Hypothalamus (tissue), 51 donors: Measurements from ENCODE around the gene ZDHHC16.
"Not testable (repeated sequence)": the region's sequence is repeated elsewhere in the genome, so short reads cannot be mapped to it uniquely, and the experiment has no call there.

Experiments used
- DNase-seq, 51 donors: peaks; one replicate each; lab custom pipeline; 2025; lab: John Stamatoyannopoulos, UW

ZDHHC16 gene

DNA sequence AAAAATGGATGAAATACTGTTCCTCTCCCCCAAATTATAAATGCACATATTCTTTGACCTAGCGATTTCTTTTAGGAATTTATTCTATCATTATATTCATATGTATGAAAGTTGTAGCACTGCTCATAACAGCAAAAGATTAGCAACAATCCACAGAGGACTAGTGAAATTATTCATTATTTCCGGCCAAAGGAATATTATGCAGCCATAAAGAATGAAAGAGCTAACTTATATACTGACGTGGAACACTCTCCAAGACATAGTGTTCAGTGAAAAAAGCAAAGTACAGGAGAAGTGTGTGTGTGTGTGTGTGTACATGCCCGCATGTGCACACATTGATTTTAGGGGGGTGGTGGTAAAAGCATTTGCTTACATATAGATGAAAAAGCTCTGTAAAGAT is 28.9 kb downstream of the ZDHHC16 start:
- no peak for DNase-seq

DNA sequence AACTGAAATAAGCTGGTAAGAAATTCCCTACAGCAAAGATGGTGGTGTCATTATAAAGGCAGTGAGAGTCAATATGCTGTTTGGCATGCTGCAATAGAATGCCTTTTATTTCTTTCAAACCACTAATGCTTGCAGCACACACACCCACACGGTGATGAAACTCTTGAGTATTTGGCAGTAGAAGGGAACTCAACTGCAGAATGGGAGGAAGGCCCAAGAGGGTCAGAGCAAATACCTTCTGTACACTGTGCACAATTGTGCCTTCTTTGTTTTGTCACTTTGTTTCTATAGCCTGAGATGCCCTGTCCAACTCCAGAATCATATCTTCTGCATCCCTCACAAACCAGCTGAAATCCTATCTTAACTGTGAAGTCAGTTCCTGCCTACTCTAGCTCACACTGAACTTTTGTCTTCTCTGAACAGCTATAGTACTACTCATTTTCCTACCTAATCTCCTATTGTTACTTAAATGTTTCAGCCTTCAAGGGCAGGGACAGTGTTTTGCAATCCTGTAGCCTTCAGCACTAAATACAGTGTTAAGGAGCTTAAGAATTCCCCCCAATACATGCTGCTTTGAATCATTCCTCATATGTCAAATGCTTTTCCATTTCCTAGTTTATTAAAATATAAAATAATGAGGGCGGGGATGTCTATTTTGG is 30.1 kb downstream of the ZDHHC16 start:
- peak in 2 of 51 donors; percentile 11 to 16 for DNase-seq

DNA sequence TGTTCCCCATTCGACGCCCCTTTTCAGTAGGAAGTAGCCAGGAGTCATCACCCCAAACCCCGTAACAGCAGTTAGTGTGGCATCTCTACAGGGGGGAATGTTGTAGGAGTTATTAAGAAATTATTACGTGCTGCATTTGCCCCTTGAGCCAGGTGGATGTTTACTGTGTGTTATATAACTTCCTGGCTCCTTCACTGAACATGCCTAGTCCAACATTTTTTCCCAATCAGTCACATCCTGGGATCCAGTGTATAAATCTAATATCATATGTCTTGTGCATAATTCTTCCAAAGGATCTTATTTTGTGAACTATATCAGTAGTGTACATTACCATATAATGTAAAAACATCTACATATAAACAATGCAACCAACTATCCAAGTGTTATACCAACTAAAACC is 33.4 kb downstream of the ZDHHC16 start:
- not testable (repeated sequence) for DNase-seq

DNA sequence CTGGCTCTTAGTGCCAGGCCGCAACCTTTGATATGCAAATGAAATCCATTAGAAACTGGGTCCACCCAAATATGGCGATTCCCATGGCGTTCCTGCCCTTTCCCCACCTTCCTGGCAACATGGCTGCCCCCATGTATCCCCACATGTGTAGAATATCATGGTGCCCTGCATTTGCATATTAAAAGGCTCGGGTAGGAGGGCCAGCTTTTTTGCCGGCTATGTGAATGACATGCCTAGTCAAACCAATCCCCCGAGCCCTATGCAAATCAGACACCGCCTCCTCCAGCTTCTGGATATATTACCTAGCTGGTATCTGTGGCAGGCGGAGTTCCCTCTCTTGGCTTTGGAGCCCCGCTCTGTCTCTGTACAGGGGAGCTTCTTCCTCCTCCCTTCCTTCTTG is 34.0 kb downstream of the ZDHHC16 start:
- no peak for DNase-seq

DNA sequence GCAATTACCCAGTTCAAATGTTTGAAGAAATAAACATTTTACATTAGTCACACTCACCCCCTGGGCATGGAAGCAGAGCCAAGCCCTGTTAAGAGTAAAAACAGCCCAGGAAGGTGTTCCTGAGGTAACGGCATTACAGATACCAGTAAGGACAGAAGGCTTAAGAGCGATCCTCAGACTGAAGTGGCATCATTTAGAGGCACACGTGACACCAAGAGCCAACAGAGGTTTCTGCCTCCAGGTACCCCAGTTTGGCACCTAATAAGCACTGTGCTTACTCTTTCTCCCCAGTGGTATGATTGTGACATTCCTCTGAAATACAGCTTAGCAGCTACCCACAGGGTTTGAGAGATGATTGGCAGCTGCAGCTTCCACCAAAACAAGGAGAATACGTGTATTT is 35.1 kb downstream of the ZDHHC16 start:
- no peak for DNase-seq

DNA sequence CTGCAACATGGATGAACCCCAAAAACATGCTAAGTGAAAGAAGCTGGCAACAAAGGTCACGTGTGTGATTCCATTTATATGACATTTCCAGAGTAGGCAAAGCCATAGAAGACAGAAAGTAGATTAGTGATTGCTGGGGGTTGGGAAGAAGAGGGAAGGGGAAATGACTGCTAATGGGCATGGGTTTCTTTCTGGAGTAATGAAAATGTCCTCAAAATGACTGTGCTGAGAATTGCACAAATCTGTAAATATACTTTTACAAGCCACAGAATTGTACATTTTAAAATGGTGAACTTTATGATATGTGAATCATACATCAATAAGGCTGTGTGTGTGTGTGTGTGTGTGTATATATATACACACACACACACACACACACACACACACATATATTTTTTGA is 36.4 kb downstream of the ZDHHC16 start:
- DNase-seq = no peak

DNA sequence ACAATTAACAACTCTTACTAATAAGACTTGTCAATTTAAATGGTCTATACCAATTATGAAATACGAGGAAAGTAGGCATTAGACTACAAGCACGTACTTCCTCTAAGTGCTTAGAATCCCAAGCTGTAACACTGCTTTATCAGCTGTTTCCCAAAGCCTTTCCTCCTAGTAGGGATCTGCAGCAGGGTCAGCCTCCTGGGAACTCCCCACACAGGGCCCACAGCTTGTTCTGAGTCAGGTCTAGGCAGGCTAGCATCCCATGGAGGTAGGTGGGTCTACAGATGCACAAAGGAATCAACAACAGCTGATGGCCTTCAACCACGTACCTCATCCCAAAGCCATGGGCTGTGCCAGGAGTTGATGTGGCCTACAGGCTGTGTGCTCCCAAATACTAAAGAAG is 37.5 kb downstream of the ZDHHC16 start:
- DNase-seq = no peak

DNA sequence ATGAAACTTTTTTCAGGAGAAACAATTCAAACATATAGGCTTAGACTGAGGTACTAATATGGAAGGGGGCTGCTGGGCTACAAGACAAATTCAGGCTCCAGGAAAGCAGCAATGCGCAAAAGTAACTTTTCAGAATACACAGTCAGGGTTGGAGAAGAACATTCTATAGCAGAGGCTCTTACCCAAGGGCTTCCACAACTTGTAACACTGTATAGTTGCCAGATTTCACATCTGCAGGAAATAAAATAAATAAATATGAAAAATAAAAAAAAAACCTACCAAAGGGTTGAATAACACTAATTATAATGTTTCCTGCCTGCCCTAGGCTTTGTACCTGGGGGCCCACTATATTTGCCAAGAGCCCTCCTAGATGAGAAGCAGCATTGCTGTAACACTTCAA is 37.9 kb downstream of the ZDHHC16 start:
- no peak for DNase-seq

DNA sequence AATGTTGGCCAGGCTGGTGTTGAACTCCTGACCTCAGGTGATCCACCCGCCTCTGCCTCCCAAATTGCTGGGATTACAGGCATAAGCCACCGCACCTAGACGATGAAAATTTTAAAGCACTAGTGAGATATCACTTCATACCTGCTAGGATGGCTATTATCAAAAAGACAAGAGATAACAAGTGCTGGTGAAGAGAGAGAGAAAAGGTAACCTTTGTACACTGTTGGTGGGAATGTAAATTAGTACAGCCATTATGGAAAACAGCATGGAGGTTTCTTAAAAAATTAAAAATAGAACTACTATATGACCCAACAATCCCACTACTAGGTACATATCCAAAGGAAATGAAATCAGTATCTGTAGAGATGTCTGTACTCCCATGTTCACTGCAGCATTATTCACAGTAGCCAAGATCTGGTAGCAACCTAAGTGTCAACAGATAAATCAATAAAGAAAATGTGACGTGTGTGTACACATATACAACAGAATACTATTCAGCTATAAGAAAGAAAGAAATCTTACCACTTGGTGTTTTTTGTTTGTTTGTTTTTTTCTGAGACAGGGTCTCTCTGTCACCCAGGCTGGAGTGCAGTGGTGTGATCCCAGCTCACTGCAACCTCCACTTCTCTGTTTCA is 39.8 kb downstream of the ZDHHC16 start:
- no peak for DNase-seq

DNA sequence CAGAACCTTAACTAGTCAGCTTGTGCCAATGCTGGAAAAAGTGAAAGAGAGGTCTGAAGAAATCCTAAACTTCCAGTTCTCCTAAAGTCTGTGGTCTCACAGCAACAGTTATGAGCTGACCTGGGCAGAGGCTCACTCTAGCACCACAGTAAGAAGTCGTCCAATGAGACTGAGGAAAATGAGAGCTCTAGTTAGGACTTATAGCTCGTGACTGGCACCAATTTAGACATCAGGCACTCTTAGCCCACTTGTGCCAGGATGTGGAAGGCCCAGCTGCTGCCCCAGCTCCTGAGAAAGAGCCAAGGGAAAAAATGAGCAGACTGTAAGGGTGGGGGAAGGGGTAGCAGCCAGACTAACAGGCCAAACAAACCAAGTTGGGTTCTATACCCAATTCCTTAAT is 44.6 kb downstream of the ZDHHC16 start:
- DNase-seq = peak in 27 of 51 donors; percentile 6 to 68 (median 37)

DNA sequence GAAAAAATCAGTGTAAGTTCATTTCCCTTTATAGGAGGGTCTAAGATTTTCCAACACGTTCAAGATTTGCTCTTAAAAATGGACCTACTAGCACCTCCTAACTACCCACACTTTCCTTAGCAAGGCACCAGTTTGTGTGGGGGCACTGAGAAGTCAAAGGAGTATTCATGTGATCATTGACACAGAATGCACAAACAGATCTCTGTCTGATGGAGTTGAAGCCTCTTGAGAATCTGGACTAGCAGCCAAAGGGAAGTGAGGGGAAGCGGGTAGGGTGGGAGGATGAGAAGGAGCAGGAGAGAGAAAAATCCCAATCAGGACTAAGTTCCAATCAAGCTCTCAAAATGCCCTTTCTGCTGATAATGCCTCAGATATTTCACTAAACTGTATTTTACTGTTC is 48.2 kb downstream of the ZDHHC16 start:
- DNase-seq = peak in 15 of 51 donors; percentile 10 to 69 (median 33)

DNA sequence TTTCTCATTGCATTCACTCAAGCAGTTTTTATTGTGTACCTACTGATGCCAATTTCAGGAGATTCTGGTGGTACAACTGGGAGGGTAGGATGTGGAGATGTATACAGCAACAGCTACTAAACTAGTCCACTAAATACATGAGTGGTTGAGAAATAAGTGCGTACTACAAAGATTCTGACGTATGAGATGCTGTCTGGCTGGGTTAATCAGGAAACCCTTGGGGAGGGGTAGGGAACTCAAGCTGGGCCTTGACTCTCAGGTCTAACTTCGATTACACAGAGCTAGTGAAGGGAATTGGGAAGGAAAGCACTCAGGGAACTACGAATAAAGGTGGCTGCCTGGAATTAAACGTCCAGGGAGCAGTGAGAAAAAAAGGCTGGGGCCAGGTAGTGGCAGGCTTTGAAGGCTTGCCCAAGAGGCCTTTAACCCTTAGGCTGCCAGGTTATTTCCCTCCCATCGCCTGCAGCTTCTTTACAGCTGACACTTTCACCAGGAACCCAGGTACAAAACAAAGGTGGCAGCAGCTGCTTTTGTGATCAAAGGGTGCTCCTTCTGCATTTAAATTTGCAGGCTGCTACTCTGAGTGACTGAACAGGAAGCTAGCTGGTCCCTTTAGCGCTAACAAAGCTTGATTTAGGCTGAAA is 49.0 kb downstream of the ZDHHC16 start:
- DNase-seq = no peak

DNA sequence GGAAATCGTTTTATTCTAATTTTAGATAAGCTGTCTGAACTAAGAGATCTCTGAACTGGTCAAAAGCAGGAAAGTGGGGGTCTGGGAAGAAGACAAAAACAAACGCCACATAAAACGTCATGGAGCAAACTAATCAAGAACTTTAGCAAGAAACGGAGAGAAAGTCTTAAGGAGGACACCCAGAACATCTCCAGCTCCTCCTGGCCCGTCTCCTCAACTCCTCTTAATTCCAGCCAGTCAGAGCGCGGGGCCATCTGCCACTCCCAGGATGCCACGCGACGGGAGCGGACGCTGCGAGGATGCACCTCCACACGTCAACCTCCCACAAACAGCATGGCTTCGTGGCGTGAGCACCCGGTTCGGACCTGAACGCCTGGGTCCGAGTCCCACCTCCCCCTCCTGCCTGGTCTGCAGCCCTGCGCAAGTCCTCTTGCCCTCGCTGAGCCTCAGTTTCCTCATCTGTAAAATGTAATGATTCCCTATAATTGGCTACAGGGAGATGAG is 51.6 kb downstream of the ZDHHC16 start:
- DNase-seq = peak in 46 of 51 donors; percentile 11 to 82 (median 60)

DNA sequence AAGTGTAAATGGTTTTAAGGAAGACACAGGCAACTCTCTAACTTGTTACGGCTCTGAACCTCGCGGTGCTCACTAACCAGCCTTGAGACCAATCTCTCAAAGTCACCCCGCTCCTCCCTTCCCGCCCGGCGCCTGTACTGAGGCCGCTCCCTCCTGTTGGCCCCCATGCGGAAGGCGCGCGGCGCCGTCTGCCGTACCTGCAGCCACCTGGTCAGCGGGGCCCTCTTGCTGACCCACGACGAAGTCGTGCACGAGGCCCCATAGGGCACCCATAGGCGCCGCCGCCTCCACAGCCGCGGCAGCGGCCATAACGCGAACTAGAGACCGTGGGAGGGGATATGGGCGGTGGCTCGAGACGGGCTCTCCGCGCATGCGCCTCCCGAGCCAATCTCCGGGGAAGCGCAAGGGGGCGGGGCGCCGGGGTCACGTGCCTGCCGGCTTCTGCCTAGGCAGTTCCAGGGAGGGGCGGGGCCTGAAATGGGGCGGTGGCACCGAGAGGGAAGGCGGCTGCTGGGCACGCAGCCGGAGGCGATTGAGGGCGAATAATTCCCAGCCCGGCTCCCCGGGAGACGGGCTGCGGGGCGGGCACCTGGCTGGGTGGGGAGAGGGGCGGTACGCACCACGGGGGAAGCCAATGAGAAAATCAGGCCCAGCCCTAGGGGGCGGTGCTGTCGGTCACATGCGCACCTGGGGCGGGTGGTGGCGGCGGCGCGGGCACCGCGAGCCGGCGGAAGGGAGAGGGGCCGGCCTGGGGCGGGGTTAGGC is 52.3 kb downstream of the ZDHHC16 start, which contains the start of gene MMS19:
Gene MMS19 (minus strand): TSS at position 347 of the 765 bp plus-strand sequence. CDS start 38 bp downstream, at position 309.
- DNase-seq = peak; percentile 90 to 100 (median 100)

DNA sequence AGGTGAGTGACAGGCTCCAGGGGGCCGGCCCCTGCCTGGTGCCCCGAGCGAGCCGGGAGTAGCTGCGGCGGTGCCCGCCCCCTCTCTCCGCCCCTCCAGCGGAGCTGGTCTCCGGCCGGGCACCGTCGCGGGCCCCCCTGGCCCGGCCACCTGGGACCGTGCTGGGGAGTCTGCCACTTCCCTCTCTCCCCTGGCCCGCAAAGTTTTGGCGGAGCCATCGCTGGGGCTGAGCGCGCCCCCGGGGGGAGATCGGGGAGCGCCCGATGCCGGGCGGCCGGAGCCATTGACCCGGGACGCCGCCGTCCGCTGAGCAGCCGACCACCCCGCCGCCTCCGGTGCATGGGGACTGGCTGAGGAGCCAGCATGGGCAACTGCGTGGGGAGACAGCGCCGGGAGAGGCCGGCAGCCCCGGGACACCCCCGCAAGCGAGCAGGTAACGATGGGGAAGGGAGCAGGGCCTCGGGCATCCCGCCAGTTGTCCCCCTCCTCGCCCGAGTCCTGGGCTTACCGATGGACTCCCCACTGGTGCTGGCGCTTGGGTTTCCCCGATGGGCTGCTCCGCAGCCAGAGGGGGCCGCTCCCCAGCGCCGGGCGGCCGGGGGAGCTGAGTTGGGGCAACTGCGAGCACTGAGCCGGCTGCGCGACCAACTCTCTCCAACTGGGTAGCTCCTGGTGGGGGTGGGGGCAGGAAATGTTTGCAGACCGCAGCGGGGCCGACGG is 53.0 kb downstream of the ZDHHC16 start, which contains the start of gene UBTD1:
Gene UBTD1 (plus strand): TSS at position 84 of the 720 bp plus-strand sequence. CDS start 280 bp downstream, at position 364.
- DNase-seq = peak in 25 of 51 donors; percentile 12 to 82 (median 61)

DNA sequence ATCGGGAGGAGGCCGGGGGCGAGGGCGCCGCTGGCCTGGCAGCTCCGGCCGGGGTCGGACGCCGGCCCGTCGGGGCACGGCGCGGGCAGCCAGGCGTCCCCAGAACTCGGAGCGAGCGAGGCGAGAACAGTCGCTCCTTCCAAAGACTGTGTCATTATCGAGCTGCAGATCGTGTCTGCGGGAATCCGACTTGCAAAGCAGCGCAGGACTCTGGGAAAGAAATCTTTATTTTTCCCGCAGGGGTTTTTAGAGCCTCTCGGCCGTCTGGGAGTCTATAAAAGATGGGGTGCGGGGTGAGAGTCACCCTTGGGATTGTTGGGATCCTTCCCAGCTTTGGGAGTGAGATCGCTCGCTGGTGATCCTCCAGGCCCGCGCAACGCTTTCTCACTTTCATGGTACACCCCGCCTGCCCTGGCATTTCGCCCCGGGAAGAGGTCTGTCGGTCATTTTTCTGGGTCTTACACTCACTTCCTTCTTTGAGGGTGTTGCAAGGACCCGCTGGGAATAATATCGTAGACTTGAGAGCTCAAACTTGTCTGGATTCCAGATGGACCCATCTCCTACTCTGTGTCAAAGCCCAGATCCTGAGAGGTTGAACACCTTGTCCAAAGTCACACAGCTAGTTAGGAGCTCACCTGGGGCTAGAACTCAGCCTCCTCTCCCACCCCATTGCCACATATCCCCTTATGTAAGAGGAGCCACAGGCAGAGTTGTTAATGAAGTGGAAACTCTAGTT is 53.8 kb downstream of the ZDHHC16 start:
- DNase-seq = peak in 33 of 51 donors; percentile 12 to 75 (median 45)

DNA sequence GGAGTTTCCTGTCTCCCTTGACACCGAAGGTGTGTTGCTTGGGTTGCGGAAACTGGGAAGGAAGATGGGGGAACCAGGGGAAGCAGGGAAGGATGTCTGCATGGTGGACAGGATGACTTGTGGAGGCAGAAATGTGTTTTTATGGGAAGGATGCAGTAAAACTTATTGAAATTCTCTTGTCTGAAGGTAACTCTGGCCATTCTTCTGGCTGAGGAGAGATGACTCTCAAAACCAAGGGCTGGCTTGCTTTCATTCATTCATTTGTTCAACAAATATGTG is 54.3 kb downstream of the ZDHHC16 start:
- no peak for DNase-seq

DNA sequence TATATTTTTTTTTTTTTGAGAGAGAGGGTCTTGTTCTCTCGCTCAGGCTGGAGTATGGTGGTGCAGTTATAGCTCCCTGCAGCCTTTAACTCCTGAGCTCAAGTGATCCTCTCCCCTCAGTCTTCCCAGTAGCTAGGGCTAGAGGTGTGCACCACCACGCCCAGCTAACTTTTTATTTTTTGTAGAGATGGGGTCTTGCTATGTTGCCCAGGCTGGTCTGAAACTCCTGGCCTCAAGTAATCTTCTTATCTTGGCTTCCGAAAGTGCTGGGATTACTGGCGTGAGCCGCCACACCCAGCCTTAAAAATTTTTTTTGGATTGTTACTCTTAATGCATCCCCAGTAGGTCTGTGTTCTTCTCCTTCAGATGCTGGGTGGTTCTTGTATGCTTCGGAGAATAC is 56.9 kb downstream of the ZDHHC16 start:
- DNase-seq = no peak

DNA sequence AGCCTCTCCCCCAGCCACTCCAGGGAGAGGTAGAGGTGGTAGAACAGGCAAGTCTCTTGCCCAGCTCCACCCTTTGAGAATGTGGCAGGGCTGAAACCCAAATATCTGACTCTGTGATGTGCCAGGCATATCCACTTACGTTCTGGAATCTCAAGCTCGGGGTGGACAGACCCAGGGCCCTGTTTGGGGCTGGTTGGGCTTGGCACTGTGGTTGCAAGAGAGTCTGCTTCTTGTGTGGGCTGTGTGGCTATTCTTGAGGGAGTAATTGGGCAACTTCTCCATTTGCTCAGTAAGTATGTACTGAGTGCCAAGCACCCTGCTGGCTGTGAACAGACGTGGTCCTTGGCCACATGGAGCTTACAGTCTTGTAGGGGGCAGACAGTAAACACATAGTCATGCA is 57.4 kb downstream of the ZDHHC16 start:
- DNase-seq = no peak

DNA sequence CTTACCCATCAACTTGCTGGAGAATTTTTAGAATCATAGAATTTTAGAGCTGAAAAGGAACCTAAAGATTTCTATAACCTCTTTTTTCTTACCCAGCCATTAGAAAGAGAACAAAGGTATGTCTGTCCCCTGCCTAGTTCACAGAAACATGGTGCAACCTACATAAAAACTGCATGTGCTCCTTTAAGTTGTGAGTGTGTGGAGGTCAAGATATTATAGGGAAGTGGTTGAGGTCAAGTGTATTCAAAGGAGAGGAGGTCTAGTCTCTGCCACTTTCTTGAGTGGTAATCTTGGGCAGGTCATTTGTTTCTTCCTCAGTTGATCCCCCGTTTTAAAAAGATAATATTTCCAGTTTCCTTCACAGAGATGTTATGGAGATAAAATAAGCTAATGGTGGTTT is 59.2 kb downstream of the ZDHHC16 start:
- DNase-seq = no peak
